Erythroblast (primary cell): ENCODE results near the gene PGK2.

ENCODE experiments used
- GATA1 ChIP-seq: IDR thresholded peaks from 2 replicates; pipeline ENCODE4 v1.6.1; 2011; ENCODE audit warnings: low read depth, mild to moderate bottlenecking, control low read depth, low read length, moderate library complexity
- POLR2A ChIP-seq: IDR thresholded peaks from 2 replicates; pipeline ENCODE4 v1.6.1; 2011; ENCODE audit warnings: mild to moderate bottlenecking, low read length

DNA sequence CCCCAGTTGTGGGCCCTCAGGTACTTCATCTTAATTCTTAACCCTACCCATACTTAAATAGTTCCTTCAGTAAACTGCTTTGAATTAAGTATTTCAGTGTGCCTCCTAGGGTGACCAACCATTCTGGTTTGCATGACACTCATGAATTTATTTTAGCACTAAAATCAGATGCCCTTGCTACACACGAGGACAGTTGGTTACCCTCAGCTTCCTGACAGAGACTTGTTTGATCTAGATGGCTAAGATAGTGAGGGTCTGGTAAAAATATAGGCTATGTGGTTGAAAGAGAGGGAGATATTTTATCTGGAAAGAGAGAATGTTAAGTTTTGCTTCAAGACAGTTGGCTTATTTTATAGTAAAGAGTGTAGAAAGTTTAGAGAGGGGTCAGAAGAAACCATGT lies 10.6 kb downstream of the PGK2 start:
- no peak for TF ChIP-seq POLR2A
- no peak for TF ChIP-seq GATA1
